GM03348 (cell line): Measurements from ENCODE around the gene SLC17A5.
"Not testable (repeated sequence)": the region's sequence is repeated elsewhere in the genome, so short reads cannot be mapped to it uniquely, and the experiment has no call there.

Source experiments
- DNase-seq: peaks from one replicate; pipeline ENCODE4 v3.0.0; 2012; ENCODE audit warnings: low spot score

SLC17A5 gene

GRCh38 chr6:73665686-73666319, 12.0 kb upstream of the SLC17A5 start:
- DNase-seq: no peak

- no peak for DNase-seq
These were observed 10.9 kb upstream of the SLC17A5 start for GRCh38 chr6:73664701-73665100.

- no peak for DNase-seq
These were observed 3.4 kb upstream of the SLC17A5 start for GRCh38 chr6:73657201-73657600.

- no peak for DNase-seq
These were observed 2.8 kb upstream of the SLC17A5 start for GRCh38 chr6:73656531-73657145.

GRCh38 chr6:73655341-73655917, 1.6 kb upstream of the SLC17A5 start:
- DNase-seq: no peak

- DNase-seq: peak; percentile 76
These were observed 888 bp downstream of the SLC17A5 start for GRCh38 chr6:73652637-73653570.

GRCh38 chr6:73649783-73650182, 4.0 kb downstream of the SLC17A5 start:
- DNase-seq: no peak

GRCh38 chr6:73648166-73648565, 5.6 kb downstream of the SLC17A5 start:
- DNase-seq: peak; percentile 52

- DNase-seq: no peak
These were observed 8.7 kb downstream of the SLC17A5 start for GRCh38 chr6:73644941-73645591.

GRCh38 chr6:73644030-73644429, 9.8 kb downstream of the SLC17A5 start:
- DNase-seq: no peak

- no peak for DNase-seq
These were observed 11.3 kb downstream of the SLC17A5 start for GRCh38 chr6:73642530-73642929.

GRCh38 chr6:73640179-73640750, 13.5 kb downstream of the SLC17A5 start:
- DNase-seq: no peak

GRCh38 chr6:73639040-73639439, 14.8 kb downstream of the SLC17A5 start:
- DNase-seq: no peak

GRCh38 chr6:73637404-73637803, 16.4 kb downstream of the SLC17A5 start:
- DNase-seq: no peak

- peak; percentile 36 for DNase-seq
These were observed 17.7 kb downstream of the SLC17A5 start for GRCh38 chr6:73636048-73636447.

GRCh38 chr6:73632346-73632745, 21.4 kb downstream of the SLC17A5 start:
- DNase-seq: no peak

- no peak for DNase-seq
These were observed 21.9 kb downstream of the SLC17A5 start for GRCh38 chr6:73631849-73632248.

- DNase-seq: no peak
These were observed 23.4 kb downstream of the SLC17A5 start for GRCh38 chr6:73630401-73630800.

- no peak for DNase-seq
These were observed 28.9 kb downstream of the SLC17A5 start for GRCh38 chr6:73624896-73625295.

- DNase-seq: not testable (repeated sequence)
These were observed 30.3 kb downstream of the SLC17A5 start for GRCh38 chr6:73623480-73623879.

- DNase-seq: not testable (repeated sequence)
These were observed 35.7 kb downstream of the SLC17A5 start for GRCh38 chr6:73618082-73618481.

- DNase-seq: no peak
These were observed 39.0 kb downstream of the SLC17A5 start for GRCh38 chr6:73614802-73615201.
